DOHH2 (cell line): Measurements from ENCODE around the gene CD96.

Experiments used
- H3F3A ChIP-seq: fragments of 200-600 bp; sonication (generic), shearing (Covaris generic); 2 replicates; pipeline ENCODE4 v1.6.0; 2016; ENCODE audit warnings: antibody characterized with exemption, mild to moderate bottlenecking; ENCODE audit not compliant: control insufficient read depth, insufficient read depth
- H3K27ac ChIP-seq: fragments of 200-600 bp; sonication (generic); 2 replicates; pipeline ENCODE4 v1.5.1; 2014; ENCODE audit warnings: low read depth, mild to moderate bottlenecking, low read length, moderate library complexity
- H3K27me3 ChIP-seq: fragments of 200-600 bp; sonication (generic); 2 replicates; pipeline ENCODE4 v1.6.1; 2014; ENCODE audit warnings: mild to moderate bottlenecking, low read length, mixed read lengths; ENCODE audit not compliant: control insufficient read depth
- H3K36me3 ChIP-seq: fragments of 200-600 bp; sonication (generic); 2 replicates; pipeline ENCODE4 v1.6.1; 2014; ENCODE audit warnings: mild to moderate bottlenecking, low read length, moderate library complexity, mixed read lengths; ENCODE audit not compliant: control insufficient read depth
- H3K4me1 ChIP-seq: fragments of 200-600 bp; sonication (generic); 2 replicates; pipeline ENCODE4 v1.6.1; 2014; ENCODE audit warnings: mild to moderate bottlenecking, low read length, mixed read lengths; ENCODE audit not compliant: control insufficient read depth
- H3K4me2 ChIP-seq: fragments of 200-600 bp; sonication (generic); 2 replicates; pipeline ENCODE4 v1.6.0; 2014; ENCODE audit warnings: mild to moderate bottlenecking, low read length, moderate library complexity
- H3K4me3 ChIP-seq: fragments of 200-600 bp; sonication (generic); 2 replicates; pipeline ENCODE4 v1.5.1; 2014; ENCODE audit warnings: mild to moderate bottlenecking, low read length, mixed read lengths
- H3K79me2 ChIP-seq: fragments of 200-600 bp; sonication (generic); 2 replicates; pipeline ENCODE4 v1.6.1; 2014; ENCODE audit warnings: mild to moderate bottlenecking, low read length, mixed read lengths; ENCODE audit not compliant: control insufficient read depth
- H3K9me2 ChIP-seq: fragments of 200-600 bp; sonication (generic); replicated peaks from 2 replicates; pipeline ENCODE4 v1.6.1; 2014; ENCODE audit warnings: mild to moderate bottlenecking, low read length, mixed read lengths; ENCODE audit not compliant: control insufficient read depth
- H3K9me3 ChIP-seq: fragments of 200-600 bp; sonication (generic); 2 replicates; pipeline ENCODE4 v1.6.1; 2014; ENCODE audit warnings: antibody characterized with exemption, low read length, mixed read lengths; ENCODE audit not compliant: control insufficient read depth, insufficient read depth
- H4K20me1 ChIP-seq: fragments of 200-600 bp; sonication (generic); 2 replicates; pipeline ENCODE4 v1.6.0; 2014; ENCODE audit warnings: low read depth, mild to moderate bottlenecking, antibody characterized with exemption, low read length, moderate library complexity; ENCODE audit not compliant: control insufficient read depth, insufficient read depth
- EZH2phosphoT487 ChIP-seq: fragments of 200-600 bp; sonication (generic); IDR thresholded peaks from 2 replicates; pipeline ENCODE4 v1.6.1; 2017; ENCODE audit warnings: borderline replicate concordance, mild to moderate bottlenecking, antibody characterized with exemption, low read length, moderate library complexity, mixed read lengths
- TF ChIP-seq, protein P1 (sequence below): fragments of 200-600 bp; sonication (generic); IDR thresholded peaks from one replicate; pipeline ENCODE4 v1.5.1; 2014; ENCODE audit warnings: antibody characterized with exemption, mild to moderate bottlenecking, low read depth, low read length; ENCODE audit not compliant: poor library complexity, severe bottlenecking

Gene CD96

DNA sequence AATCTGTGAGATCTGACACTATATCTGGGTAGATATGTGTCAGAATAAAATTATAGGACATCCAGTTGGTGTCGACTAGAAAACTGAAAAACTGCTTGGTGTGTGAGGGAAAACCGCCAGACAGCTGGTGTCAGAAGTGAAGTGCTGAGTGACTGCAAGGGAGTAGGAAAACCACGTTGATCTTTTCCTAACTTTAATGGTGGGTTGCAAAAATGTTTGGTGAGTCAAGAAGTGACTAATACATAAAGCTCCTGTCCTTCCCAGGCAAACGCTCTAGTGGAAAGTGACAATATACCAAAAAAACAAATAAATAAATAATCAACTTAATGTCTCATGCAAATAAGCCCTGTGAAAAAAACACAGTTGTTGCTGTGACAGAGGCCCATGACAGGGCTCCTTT lies 7.3 kb upstream of the CD96 start:
- no peak for TF ChIP-seq EZH2phosphoT487
- TF ChIP-seq, protein P1, sequence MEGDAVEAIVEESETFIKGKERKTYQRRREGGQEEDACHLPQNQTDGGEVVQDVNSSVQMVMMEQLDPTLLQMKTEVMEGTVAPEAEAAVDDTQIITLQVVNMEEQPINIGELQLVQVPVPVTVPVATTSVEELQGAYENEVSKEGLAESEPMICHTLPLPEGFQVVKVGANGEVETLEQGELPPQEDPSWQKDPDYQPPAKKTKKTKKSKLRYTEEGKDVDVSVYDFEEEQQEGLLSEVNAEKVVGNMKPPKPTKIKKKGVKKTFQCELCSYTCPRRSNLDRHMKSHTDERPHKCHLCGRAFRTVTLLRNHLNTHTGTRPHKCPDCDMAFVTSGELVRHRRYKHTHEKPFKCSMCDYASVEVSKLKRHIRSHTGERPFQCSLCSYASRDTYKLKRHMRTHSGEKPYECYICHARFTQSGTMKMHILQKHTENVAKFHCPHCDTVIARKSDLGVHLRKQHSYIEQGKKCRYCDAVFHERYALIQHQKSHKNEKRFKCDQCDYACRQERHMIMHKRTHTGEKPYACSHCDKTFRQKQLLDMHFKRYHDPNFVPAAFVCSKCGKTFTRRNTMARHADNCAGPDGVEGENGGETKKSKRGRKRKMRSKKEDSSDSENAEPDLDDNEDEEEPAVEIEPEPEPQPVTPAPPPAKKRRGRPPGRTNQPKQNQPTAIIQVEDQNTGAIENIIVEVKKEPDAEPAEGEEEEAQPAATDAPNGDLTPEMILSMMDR = no peak
- Histone ChIP-seq H3K27ac (no peak overlapping the region), H4K20me1 (no peaks in the 10 kb centered on the region)

GRCh38 chr3:111538111-111538510 lies 3.9 kb upstream of the CD96 start:
- Histone ChIP-seq H3K79me2 (no peaks in the 10 kb centered on the region), H3K27ac (no peak overlapping the region), H3K4me2 (no peak overlapping the region), H3F3A (no peaks in the 10 kb centered on the region), H3K9me3 (no peaks in the 10 kb centered on the region), H3K27me3 (peaks cover 5% of the 10 kb centered on the region; the same call in 1 of the 2 replicates), H3K36me3 (no peaks in the 10 kb centered on the region), H3K9me2 (no peaks in the 10 kb centered on the region), H3K4me3 (no peak overlapping the region), H3K4me1 (peaks cover 10% of the 10 kb centered on the region), H4K20me1 (no peaks in the 10 kb centered on the region)
- TF ChIP-seq EZH2phosphoT487 = no peak
- TF ChIP-seq, protein P1 = no peak

More for the DNA sequence above, 7.3 kb upstream of the CD96 start:
- H3K27me3 ChIP-seq = peaks cover 5% of the 10 kb centered on the region; the same call in 1 of the 2 replicates
- H3K36me3 ChIP-seq = no peaks in the 10 kb centered on the region
- no peak overlapping the region for H3K4me3 ChIP-seq
- no peak overlapping the region for H3K4me2 ChIP-seq
- no peaks in the 10 kb centered on the region for H3K9me3 ChIP-seq
- no peaks in the 10 kb centered on the region for H3F3A ChIP-seq
- H3K9me2 ChIP-seq = no peaks in the 10 kb centered on the region
- H3K4me1 ChIP-seq = peaks cover 8% of the 10 kb centered on the region
- no peaks in the 10 kb centered on the region for H3K79me2 ChIP-seq

- TF ChIP-seq EZH2phosphoT487 = no peak
- TF ChIP-seq, protein P1 = no peak
- Histone ChIP-seq H3K9me2 (no peaks in the 10 kb centered on the region), H3K27ac (no peak overlapping the region), H3K4me3 (no peak overlapping the region), H3K36me3 (no peaks in the 10 kb centered on the region), H3F3A (no peaks in the 10 kb centered on the region), H3K27me3 (peaks cover 5% of the 10 kb centered on the region; the same call in 1 of the 2 replicates), H3K4me2 (no peak overlapping the region), H4K20me1 (no peaks in the 10 kb centered on the region), H3K9me3 (no peaks in the 10 kb centered on the region), H3K79me2 (no peaks in the 10 kb centered on the region), H3K4me1 (peaks cover 10% of the 10 kb centered on the region)
Measured at GRCh38 chr3:111538681-111539083, 3.3 kb upstream of the CD96 start.
